Right renal cortex interstitium (tissue), 3 donors: ENCODE measurements around the gene CFAP77. TPM values are rescaled to one million over a fixed set of nuclear protein-coding genes. Genes with fewer than 3 reads are reported as not detected.

Experiments used
- polyA plus RNA-seq, 3 donors: library from polyadenylated mRNA; unstranded; fragments of 120-200 nt; gene quantifications; one replicate each; pipeline ENCODE4 v1.2.1, GENCODE V29; 2013; ENCODE audit not compliant: insufficient read length in 3 of 3

Gene CFAP77
- polyA plus RNA-seq, 3 donors, result 0.64 to 0.94 (median 0.91) TPM

Other genes starting within 250 kb of the CFAP77 start
- gene NTNG2, start 248.2 kb upstream of the CFAP77 start, polyA plus RNA-seq, result under 1 TPM; 0.10 to 0.46 (median 0.23) TPM
- 10 to 100 TPM; 45.4 to 49.3 (median 46.9) TPM for gene SETX, start 55.2 kb upstream of the CFAP77 start, polyA plus RNA-seq
- 10 to 100 TPM; 19.7 to 21.2 (median 20.2) TPM for gene TTF1, start 3.4 kb upstream of the CFAP77 start, polyA plus RNA-seq
- not detected for gene BARHL1, start 172.4 kb downstream of the CFAP77 start, polyA plus RNA-seq